Lung (tissue), 16 donors: ENCODE results near the gene MAGEA9B. TPM values are rescaled to one million over a fixed set of nuclear protein-coding genes. Genes with fewer than 3 reads are reported as not detected.
"Not testable (repeated sequence)": the region's sequence is repeated elsewhere in the genome, so short reads cannot be mapped to it uniquely, and the experiment has no call there.

ENCODE experiments used
- ATAC-seq: fragments of 200-7000 bp; cut with Tn5 transposase; one replicate; pipeline ENCODE4 v1.9.1; 2020; ENCODE audit warnings: moderate number of reproducible peaks; ENCODE audit not compliant: insufficient read depth, low FRiP score
- DNase-seq, 3 donors: peaks; one replicate each; pipeline ENCODE4 v3.0.0-alpha.2; 2013 to 2017
- H3K27ac ChIP-seq, 2 donors: one replicate each; pipeline ENCODE4 v1.5.1; 2013; ENCODE audit warnings: mild to moderate bottlenecking in 2 of 2, moderate library complexity in 2 of 2, control low read depth in 1 of 2, inconsistent platforms in 1 of 2, low read depth in 1 of 2, low read length in 1 of 2
- H3K27me3 ChIP-seq, 3 donors: one replicate each; pipeline ENCODE4 v1.5.1; 2013; ENCODE audit warnings: low read length in 2 of 3; ENCODE audit not compliant: control insufficient read depth in 3 of 3, insufficient read depth in 3 of 3
- H3K36me3 ChIP-seq, 4 donors: one replicate each; pipeline ENCODE4 v1.5.1; 2013; ENCODE audit warnings: low read length in 4 of 4, mild to moderate bottlenecking in 1 of 4, moderate library complexity in 1 of 4; ENCODE audit not compliant: control insufficient read depth in 4 of 4, insufficient read depth in 4 of 4
- H3K4me1 ChIP-seq, 5 donors: one replicate each; pipeline ENCODE4 v1.5.1; 2013; ENCODE audit warnings: low read length in 5 of 5, mild to moderate bottlenecking in 2 of 5, moderate library complexity in 1 of 5; ENCODE audit not compliant: control insufficient read depth in 5 of 5, insufficient read depth in 5 of 5
- H3K4me3 ChIP-seq: one replicate; pipeline ENCODE4 v1.5.1; 2013; ENCODE audit warnings: mild to moderate bottlenecking, control low read depth, moderate library complexity
- H3K9ac ChIP-seq, 2 donors: one replicate each; pipeline ENCODE4 v1.5.1; 2013; ENCODE audit warnings: low read length in 2 of 2, control low read depth in 1 of 2; ENCODE audit not compliant: insufficient read depth in 1 of 2
- H3K9me3 ChIP-seq, 4 donors: one replicate each; pipeline ENCODE4 v1.5.1; 2013; ENCODE audit warnings: low read length in 3 of 4, mild to moderate bottlenecking in 1 of 4, moderate library complexity in 1 of 4; ENCODE audit not compliant: control insufficient read depth in 4 of 4, insufficient read depth in 3 of 4
- CTCF ChIP-seq: IDR thresholded peaks from 2 replicates; pipeline ENCODE4 v1.5.1; 2012; ENCODE audit warnings: mild to moderate bottlenecking; ENCODE audit errors: control extremely low read depth, extremely low read depth
- WGBS, 2 donors: extraction: QIAGEN DNeasy Blood & Tissue Kit; methylation state at CpG; one replicate each; pipeline ENCODE4 v1.1.7; 2013; 5-methylcytosine and 5-hydroxymethylcytosine counted together
- long read RNA-seq, 5 donors: transcript quantifications; one replicate each; lab custom pipeline, GENCODE V29; 2026
- polyA plus RNA-seq, 2 donors: library from polyadenylated mRNA; stranded (reverse); fragments of 200-250 nt; gene quantifications; one replicate each; pipeline ENCODE4 v1.2.1, GENCODE V29; 2013
- total RNA-seq, 2 donors: library from RNA; depleted of rRNA in 1 of 2; stranded (reverse); fragments of >200 nt in 1 of 2; gene quantifications; one replicate each; pipeline ENCODE4 v1.2.1, GENCODE V29; 2014 to 2021
- donor health status: control.
- donor health status: control.
- donor health status: Bipolar disorder and iron deficiency.
- donor health status: healthy.
- donor health status: DM: yes; HTN: yes; CAD: no.

MAGEA9B gene
- total RNA-seq (not detected), polyA plus RNA-seq (not detected)
- long read RNA-seq, donor 1 = 0 reads
- long read RNA-seq, donor 2 = 0 reads
- long read RNA-seq, donor 3 = 0 reads
- long read RNA-seq, donor 4 = 0 reads
- long read RNA-seq, donor 5 = 0 reads

GRCh38 chrX:149587359-149587758 is at the start of gene MAGEA9B:
Gene MAGEA9B (minus strand): TSS chrX:149587459. CDS start chrX:149583179, 4,280 bp downstream.
- no CpG with 5 or more reads among the region's 12 CpGs for WGBS, 2 donors
- not testable (repeated sequence) for H3K27ac ChIP-seq, H3K9ac ChIP-seq, H3K4me1 ChIP-seq, H3K4me3 ChIP-seq, H3K27me3 ChIP-seq, ATAC-seq, H3K36me3 ChIP-seq, DNase-seq, H3K9me3 ChIP-seq

GRCh38 chrX:149633511-149633910 is 46.3 kb upstream of the MAGEA9B start:
- no peak for TF ChIP-seq CTCF
- Histone ChIP-seq H3K36me3 (no peaks in the 10 kb centered on the region), H3K4me3 (no peak overlapping the region), H3K27me3 (peaks cover 0 to 6% (median 2%) of the 10 kb centered on the region in 3 donors), H3K9me3 (peaks cover 0 to 14% (median 0%) of the 10 kb centered on the region in 4 donors), H3K9ac (no peak overlapping the region), H3K27ac (no peak overlapping the region), H3K4me1 (peaks cover 0 to 7% (median 3%) of the 10 kb centered on the region in 5 donors)
- DNase-seq = no peak
- no peak for ATAC-seq

DNA sequence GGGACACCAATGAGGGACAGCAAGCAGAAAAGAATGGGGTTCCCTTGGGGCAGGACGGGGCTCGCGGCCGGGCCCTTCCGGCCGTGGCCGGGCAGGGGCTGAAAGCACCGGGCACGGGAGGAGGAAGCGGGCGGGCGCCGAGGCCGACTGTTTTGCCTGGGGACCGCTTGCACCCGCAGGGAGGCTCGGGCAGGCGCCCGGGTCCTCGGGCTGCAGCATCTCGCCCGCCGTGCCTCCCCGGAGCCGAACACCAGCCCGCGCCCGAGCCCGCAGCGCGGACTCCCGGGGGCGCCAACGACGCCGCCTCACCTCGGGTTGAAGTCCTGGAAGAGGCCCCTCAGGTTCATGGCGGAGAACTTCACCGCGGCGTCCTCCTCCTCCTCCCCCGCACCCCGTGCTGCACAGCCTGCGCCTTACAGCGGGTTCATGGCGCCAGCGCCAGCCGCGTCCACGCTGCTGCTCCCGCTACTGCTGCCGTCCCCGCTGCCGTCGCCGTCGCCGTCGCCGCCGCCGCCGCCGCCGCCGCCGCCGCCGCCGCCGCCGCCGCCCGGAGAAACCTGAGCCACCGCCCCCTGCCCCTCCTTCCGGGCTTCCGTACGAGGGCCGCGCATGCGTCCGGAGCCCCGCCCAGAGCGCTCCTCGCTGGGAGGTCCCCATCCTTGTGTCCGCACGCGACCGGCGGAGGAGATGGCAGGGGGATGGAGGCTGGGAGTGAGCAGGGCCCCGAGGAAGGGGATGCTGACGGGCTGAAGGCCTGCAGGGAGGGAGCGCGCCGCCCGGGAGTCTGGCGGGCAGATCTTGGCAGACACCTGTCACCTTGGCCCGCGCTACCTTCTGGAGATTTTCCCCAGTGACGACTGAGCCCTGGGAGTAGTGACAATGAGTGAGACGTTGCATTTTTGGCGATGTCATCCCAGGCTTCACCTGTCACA is 44.2 kb upstream of the MAGEA9B start, which contains the start of gene TMEM185A:
Gene TMEM185A, minus strand, starts transcription at position 559 of the 932 bp plus-strand sequence. Its CDS starts 212 bp downstream, at position 347.
- Histone ChIP-seq H3K4me3 (peak within 1 kb of the TSS; percentile 75), H3K9ac (peak within 1 kb of the TSS in 1 of 2 donors; percentile 26), H3K4me1 (peaks cover 0 to 7% (median 4%) of the 10 kb centered on the region in 5 donors), H3K36me3 (no peaks in the 10 kb centered on the region), H3K9me3 (peaks cover 0 to 10% (median 0%) of the 10 kb centered on the region in 4 donors), H3K27ac (peak within 1 kb of the TSS; percentile 69 to 74), H3K27me3 (peaks cover 0 to 6% (median 2%) of the 10 kb centered on the region in 3 donors)
- DNase-seq (peak; percentile 64 to 78 (median 73)), ATAC-seq (peak; percentile 60)
- no peak for TF ChIP-seq CTCF
- 0 to 33% methylated on average over 45 to 102 of the region's 102 CpGs for WGBS, 2 donors

DNA sequence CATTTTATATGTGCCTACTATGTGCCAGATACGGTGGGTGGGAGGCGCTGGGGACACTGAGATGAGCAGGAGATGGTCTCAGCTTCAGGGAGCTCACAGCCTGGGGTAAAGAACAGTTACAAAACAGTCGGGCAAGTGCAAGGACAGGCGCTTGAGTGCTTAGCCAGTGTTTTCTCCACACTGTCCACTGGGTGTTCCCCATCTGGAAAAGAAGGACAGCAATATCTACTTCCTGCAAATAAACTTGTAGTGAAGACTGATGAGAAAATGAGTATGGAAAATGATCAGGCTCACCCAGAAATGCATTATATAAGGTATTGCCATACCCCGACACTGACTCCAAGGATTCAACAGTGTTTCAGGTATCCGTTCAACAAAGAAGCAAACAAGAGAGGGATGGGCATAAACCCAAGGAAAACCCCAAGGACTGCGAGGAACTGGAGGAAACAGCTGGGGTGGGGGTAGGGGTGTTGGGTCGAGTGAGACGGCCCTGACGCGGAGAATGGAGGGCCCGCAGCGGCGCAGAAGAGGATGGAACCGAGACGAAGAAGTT is 43.5 kb upstream of the MAGEA9B start:
- Histone ChIP-seq H3K27me3 (peaks cover 0 to 1% (median 0%) of the 10 kb centered on the region in 3 donors), H3K27ac (peak overlapping the region; percentile 69 to 74), H3K9me3 (peaks cover 0 to 7% (median 0%) of the 10 kb centered on the region in 4 donors), H3K4me1 (peaks cover 0 to 7% (median 4%) of the 10 kb centered on the region in 5 donors), H3K36me3 (no peaks in the 10 kb centered on the region), H3K4me3 (peak overlapping the region; percentile 75), H3K9ac (peak overlapping the region; percentile 17 to 26)
- ATAC-seq = no peak
- WGBS, 2 donors = 9 to 33% methylated on average over 12 to 16 of the region's 16 CpGs
- TF ChIP-seq CTCF = no peak
- peak; percentile 21 to 50 (median 44) for DNase-seq
